MCF 10A (cell line): Measurements from ENCODE around the gene DDX20. TPM values are rescaled to one million over a fixed set of nuclear protein-coding genes. Genes with fewer than 3 reads are reported as not detected.

ENCODE experiments used
- BruUV-seq: library from RNA; stranded (reverse); fragments of 400-500 nt; replicated peaks from 2 replicates; lab custom pipeline; 2021; lab: Mats Ljungman, UMichigan
- CTCF ChIA-PET: fragments of 300-600 bp; sonication (Branson Sonifier 250); formaldehyde crosslinking; extraction: SDS; loops from one replicate; lab custom pipeline; 2021; ENCODE audit warnings: antibody characterized with exemption, inconsistent platforms; lab: Yijun Ruan, JAX
- POLR2A ChIA-PET: fragments of 300-600, 350-650 bp; sonication (Branson Sonifier 250); formaldehyde crosslinking; extraction: SDS; loops from one replicate; lab custom pipeline; 2020; ENCODE audit warnings: antibody characterized with exemption, inconsistent platforms; lab: Yijun Ruan, JAX
- DNase-seq: peaks from one replicate; pipeline ENCODE4 v3.0.0-alpha.2; 2018; ENCODE audit not compliant: unreplicated experiment
- H3K27ac Mint-ChIP-seq: one replicate; pipeline ENCODE4 v1.8.0; 2022; ENCODE audit warnings: mild to moderate bottlenecking, low read depth, mixed read lengths; ENCODE audit not compliant: unreplicated experiment
- H3K27me3 Mint-ChIP-seq: one replicate; pipeline ENCODE4 v1.8.0; 2022; ENCODE audit warnings: mixed read lengths; ENCODE audit not compliant: insufficient read depth, unreplicated experiment
- H3K36me3 Mint-ChIP-seq: one replicate; pipeline ENCODE4 v1.8.0; 2022; ENCODE audit warnings: mild to moderate bottlenecking, moderate library complexity, mixed read lengths; ENCODE audit not compliant: insufficient read depth, unreplicated experiment
- H3K4me1 Mint-ChIP-seq: one replicate; pipeline ENCODE4 v1.8.0; 2022; ENCODE audit warnings: mixed read lengths; ENCODE audit not compliant: insufficient read depth, unreplicated experiment
- H3K4me3 Mint-ChIP-seq: one replicate; pipeline ENCODE4 v1.8.0; 2022; ENCODE audit warnings: mild to moderate bottlenecking, moderate library complexity, mixed read lengths; ENCODE audit not compliant: unreplicated experiment
- H3K9me3 Mint-ChIP-seq: one replicate; pipeline ENCODE4 v1.8.0; 2022; ENCODE audit warnings: mixed read lengths; ENCODE audit not compliant: unreplicated experiment
- intact Hi-C: fragments of 100-400 bp; cut with micrococcal nuclease; formaldehyde crosslinking; loops from 2 replicates; pipeline ENCODE4 v1.14.1; 2022
- total RNA-seq: library from RNA; stranded (reverse); gene quantifications from 2 replicates; pipeline ENCODE4 v1.2.3, GENCODE V29; 2022
- TF ChIP-seq, protein P1 (sequence below): fragments of 200-600 bp; IDR thresholded peaks from one replicate; pipeline ENCODE4 v1.8.0; 2022; ENCODE audit warnings: antibody characterized with exemption, mild to moderate bottlenecking; ENCODE audit not compliant: unreplicated experiment

DDX20 gene
- total RNA-seq, 1 experiment from 2014 or later, result 14.8 TPM

DNA sequence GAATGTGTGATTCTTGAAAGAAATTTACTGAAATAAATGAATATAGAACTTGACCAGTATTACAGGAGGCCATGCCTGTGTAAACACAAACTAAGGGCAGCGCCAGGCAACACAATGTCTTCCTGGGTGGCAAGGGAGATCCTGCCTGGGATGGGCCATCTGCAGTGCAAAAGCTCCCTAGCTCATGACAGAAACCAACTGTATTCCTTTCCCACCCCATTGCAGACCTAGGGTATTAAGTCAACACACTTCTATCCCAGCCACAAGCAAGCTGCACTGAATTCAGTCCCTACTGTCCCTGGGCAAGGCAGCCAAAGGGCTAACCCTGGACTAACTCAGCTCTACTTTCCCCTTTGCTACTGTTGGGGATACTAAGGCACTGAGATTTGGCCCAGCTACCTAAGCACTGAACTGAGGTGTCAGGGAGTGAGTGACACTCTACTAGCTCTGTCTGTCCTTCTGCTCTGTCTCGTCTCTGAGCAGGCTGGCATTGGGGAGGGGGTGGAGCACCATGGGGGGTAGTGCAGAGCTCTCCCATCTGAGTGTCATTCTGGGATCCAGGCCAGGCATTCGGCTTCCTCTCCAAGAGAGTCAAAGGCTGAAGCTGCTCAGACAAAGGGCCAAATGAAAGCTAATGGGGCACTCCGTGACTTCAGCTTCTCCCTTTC, 19.0 kb upstream of the DDX20 start:
- BruUV-seq, result no TSS peak
- Mint-ChIP-seq H3K4me3 (no peak overlapping the region), H3K9me3 (no peaks in the 10 kb centered on the region), H3K4me1 (peaks cover 17% of the 10 kb centered on the region), H3K36me3 (no peaks in the 10 kb centered on the region), H3K27ac (no peak overlapping the region), H3K27me3 (no peaks in the 10 kb centered on the region)
- DNase-seq, result no peak
- intact Hi-C loops, result no loop called here
- TF ChIP-seq, protein P1, sequence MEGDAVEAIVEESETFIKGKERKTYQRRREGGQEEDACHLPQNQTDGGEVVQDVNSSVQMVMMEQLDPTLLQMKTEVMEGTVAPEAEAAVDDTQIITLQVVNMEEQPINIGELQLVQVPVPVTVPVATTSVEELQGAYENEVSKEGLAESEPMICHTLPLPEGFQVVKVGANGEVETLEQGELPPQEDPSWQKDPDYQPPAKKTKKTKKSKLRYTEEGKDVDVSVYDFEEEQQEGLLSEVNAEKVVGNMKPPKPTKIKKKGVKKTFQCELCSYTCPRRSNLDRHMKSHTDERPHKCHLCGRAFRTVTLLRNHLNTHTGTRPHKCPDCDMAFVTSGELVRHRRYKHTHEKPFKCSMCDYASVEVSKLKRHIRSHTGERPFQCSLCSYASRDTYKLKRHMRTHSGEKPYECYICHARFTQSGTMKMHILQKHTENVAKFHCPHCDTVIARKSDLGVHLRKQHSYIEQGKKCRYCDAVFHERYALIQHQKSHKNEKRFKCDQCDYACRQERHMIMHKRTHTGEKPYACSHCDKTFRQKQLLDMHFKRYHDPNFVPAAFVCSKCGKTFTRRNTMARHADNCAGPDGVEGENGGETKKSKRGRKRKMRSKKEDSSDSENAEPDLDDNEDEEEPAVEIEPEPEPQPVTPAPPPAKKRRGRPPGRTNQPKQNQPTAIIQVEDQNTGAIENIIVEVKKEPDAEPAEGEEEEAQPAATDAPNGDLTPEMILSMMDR, result no peak
- CTCF ChIA-PET, result interaction anchor here (0.6 to 9.9 kb wide), 10 partner anchors 10 to 294 kb away, joined by 3 to 94 read pairs (median 4); no protein-coding TSS in a partner anchor
- POLR2A ChIA-PET, result interaction anchor here (2.9 to 4.8 kb wide), 3 partner anchors 19 to 228 kb away, joined by 11 to 86 read pairs (median 27); partner anchors contain the start of gene DDX20

DNA sequence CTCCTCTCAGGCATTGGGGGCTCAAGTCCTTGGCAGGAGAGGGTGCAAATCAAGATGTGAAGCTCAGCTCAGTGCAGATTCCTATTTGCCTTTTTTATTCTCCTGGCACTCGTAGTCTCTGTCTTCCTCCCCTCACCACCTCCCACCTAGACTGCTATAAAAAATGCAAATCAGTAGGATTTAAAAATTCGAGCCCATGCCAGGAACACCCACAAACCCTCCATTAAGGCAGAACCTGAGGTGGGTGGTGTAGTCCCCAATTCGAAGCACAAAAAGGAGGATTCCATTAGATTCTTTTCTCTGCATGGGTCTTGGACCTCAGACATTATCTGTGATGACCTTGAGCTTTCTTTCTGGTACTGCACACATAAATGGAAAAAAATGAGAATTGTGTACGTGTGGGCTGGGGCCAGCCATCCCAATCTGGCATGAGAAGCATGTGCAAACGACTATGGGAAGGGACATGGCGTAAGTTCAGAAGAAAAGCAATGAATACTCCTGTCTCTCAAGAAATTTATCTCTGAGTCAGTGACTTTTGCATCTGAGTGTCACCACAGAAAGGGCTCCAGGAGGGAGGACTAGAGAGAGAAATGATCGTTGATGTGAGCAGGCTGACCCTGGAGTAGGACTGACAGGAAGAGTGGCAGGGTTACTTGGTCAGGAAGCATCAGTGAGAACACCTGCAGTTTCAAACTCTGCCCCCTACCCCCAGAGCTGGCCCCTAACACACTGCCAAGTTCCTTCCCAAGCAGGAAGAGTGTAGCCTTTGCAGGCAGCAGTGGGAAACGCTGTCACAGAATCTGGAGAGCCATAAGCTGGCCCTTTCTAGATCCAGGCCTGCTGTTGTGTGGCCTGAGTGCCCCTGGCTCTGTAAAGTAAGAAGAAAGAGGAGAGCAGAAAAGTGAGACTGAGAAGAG, 18.2 kb upstream of the DDX20 start:
- Mint-ChIP-seq H3K4me1 (peaks cover 17% of the 10 kb centered on the region), H3K27ac (peak overlapping the region; percentile 47), H3K9me3 (no peaks in the 10 kb centered on the region), H3K4me3 (peak overlapping the region; percentile 82), H3K36me3 (no peaks in the 10 kb centered on the region), H3K27me3 (no peaks in the 10 kb centered on the region)
- intact Hi-C loops, result no loop called here
- BruUV-seq, result TSS peak; percentile 31
- TF ChIP-seq, protein P1, result no peak
- DNase-seq, result no peak
- ChIA-PET CTCF (interaction anchor here (0.6 to 9.9 kb wide), 12 partner anchors 8 to 891 kb away, joined by 3 to 94 read pairs (median 4); no protein-coding TSS in a partner anchor), POLR2A (interaction anchor here (1.0 to 4.8 kb wide), 12 partner anchors 8 to 289 kb away, joined by 3 to 86 read pairs (median 8); partner anchors contain the start of genes ATP5PB, DDX20 and WDR77)

DNA sequence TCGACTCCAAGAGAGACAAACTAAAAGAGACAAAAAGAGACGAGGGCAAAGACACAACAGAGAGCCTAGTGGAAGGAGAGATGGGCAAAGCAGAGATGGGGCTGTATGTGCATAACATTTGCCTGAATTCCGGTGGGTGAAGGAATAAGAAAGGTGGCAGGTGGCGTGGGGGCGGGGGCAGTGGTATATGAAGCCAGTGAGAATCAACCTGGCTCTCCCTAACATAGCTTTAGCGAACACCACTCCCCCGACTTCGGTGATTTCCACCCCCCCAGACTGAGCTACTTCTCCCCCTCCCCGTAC, 17.6 kb upstream of the DDX20 start:
- no peaks in the 10 kb centered on the region for H3K9me3 Mint-ChIP-seq
- H3K4me3 Mint-ChIP-seq, result peak overlapping the region; percentile 82
- no peaks in the 10 kb centered on the region for H3K36me3 Mint-ChIP-seq
- no peaks in the 10 kb centered on the region for H3K27me3 Mint-ChIP-seq
- peak overlapping the region; percentile 47 for H3K27ac Mint-ChIP-seq
- no peak for DNase-seq
- TF ChIP-seq, protein P1, result no peak
- POLR2A ChIA-PET, result interaction anchor here (0.6 to 4.8 kb wide), 15 partner anchors 9 to 289 kb away, joined by 3 to 86 read pairs (median 9); partner anchors contain the start of genes ATP5PB, DDX20, RAP1A and WDR77
- no TSS peak for BruUV-seq
- CTCF ChIA-PET, result interaction anchor here (0.7 to 9.9 kb wide), 9 partner anchors 9 to 1701 kb away, joined by 3 to 94 read pairs (median 6); no protein-coding TSS in a partner anchor
- H3K4me1 Mint-ChIP-seq, result peaks cover 17% of the 10 kb centered on the region
- intact Hi-C loops, result no loop called here
